Gastrocnemius medialis (tissue), 4 donors: ENCODE results near the gene ASTN2. TPM values are rescaled to one million over a fixed set of nuclear protein-coding genes. Genes with fewer than 3 reads are reported as not detected.

Experiments
- ATAC-seq, 2 donors: fragments of 150-250 bp; one replicate each; pipeline ENCODE4 v1.9.1; 2016
- DNase-seq, 2 donors: peaks; one replicate each; pipeline ENCODE4 v3.0.0-alpha.2; 2019
- H3K27ac ChIP-seq, 4 donors: fragments of 200-600 bp; sonication (generic); 1 replicate in 1 of 4; 2 replicates in 3 of 4; pipeline ENCODE4 v1.5.1; 2016 to 2018; ENCODE audit warnings: mild to moderate bottlenecking in 2 of 4, moderate library complexity in 1 of 4
- H3K27me3 ChIP-seq, 3 donors: fragments of 200-600 bp; sonication (generic) in 2 of 3; 1 replicate in 1 of 3; 2 replicates in 2 of 3; pipeline versions ENCODE4 v1.5.1 to v1.6.0; 2016 to 2019; ENCODE audit warnings: mild to moderate bottlenecking in 1 of 3, moderate library complexity in 1 of 3
- H3K36me3 ChIP-seq, 2 donors: fragments of 200-600 bp; sonication (generic) in 1 of 2; one replicate each; pipeline ENCODE4 v1.5.1; 2017 to 2018
- H3K4me1 ChIP-seq, 2 donors: fragments of 200-600 bp; sonication (generic) in 1 of 2; one replicate each; pipeline ENCODE4 v1.5.1; 2016 to 2017; ENCODE audit warnings: mild to moderate bottlenecking in 2 of 2
- H3K4me3 ChIP-seq, 4 donors: fragments of 200-600 bp; sonication (generic) in 3 of 4; 1 replicate in 1 of 4; 2 replicates in 3 of 4; pipeline ENCODE4 v1.5.1; 2016 to 2019; ENCODE audit warnings: mild to moderate bottlenecking in 2 of 4
- H3K9me3 ChIP-seq, 3 donors: fragments of 200-600 bp; sonication (generic) in 2 of 3; 1 replicate in 1 of 3; 2 replicates in 2 of 3; pipeline ENCODE4 v1.5.1; 2016 to 2019
- CTCF ChIP-seq, 5 experiments: fragments of 450-650 bp in 3 of 5; fragments of 200-600 bp in 2 of 5; sonication (generic) in 2 of 5; IDR thresholded peaks in 4 of 5; conservative IDR thresholded peaks in 1 of 5; 1 replicate in 4 of 5; 2 replicates in 1 of 5; pipeline ENCODE4 v1.5.1; 2016 to 2019; ENCODE audit warnings: antibody characterized with exemption in 5 of 5, mild to moderate bottlenecking in 3 of 5, moderate library complexity in 3 of 5
- POLR2A ChIP-seq, 2 donors: fragments of 450-650 bp; IDR thresholded peaks; one replicate each; pipeline ENCODE4 v1.6.1; 2017; ENCODE audit warnings: antibody characterized with exemption in 2 of 2, mild to moderate bottlenecking in 2 of 2, moderate library complexity in 2 of 2
- in situ Hi-C, 4 donors: fragments of 200-750 bp; cut with MboI; loops; one replicate each; pipeline versions ENCODE4 v1.15.0 to v1.8.0; 2017; ENCODE audit warnings: low sequenced_read_pairs in 4 of 4
- intact Hi-C: fragments of 100-400 bp; cut with DNase I; formaldehyde crosslinking; loops from one replicate; pipeline ENCODE4 v1.15.1; 2023; ENCODE audit warnings: low total_unique reads
- total RNA-seq, 4 donors: library from RNA; depleted of rRNA; stranded (reverse); fragments of >200 nt; gene quantifications; one replicate each; pipeline versions ENCODE4 v1.1.0 to v1.2.3, GENCODE V29; 2016

The ASTN2 gene
- total RNA-seq, 4 donors from 2014 or later, result 2.5 to 4.6 (median 3.7) TPM

- ATAC-seq (no peak), DNase-seq (no peak)
- intact Hi-C loops (no loop called here), in situ Hi-C loops (loop anchor here in 3 of 4 donors (5.0 to 25.0 kb wide), 5 partner anchors 104 to 974 kb away; no protein-coding TSS in a partner anchor)
- no peak overlapping the region for H3K27ac ChIP-seq
- H3K36me3 ChIP-seq, result no peaks in the 10 kb centered on the region
- no peaks in the 10 kb centered on the region for H3K27me3 ChIP-seq
- H3K4me3 ChIP-seq, result no peak overlapping the region
- TF ChIP-seq POLR2A (IDR thresholded peaks at IDR 0.05) (no peak), CTCF (IDR thresholded peaks at IDR 0.05 in 4 of 5, conservative IDR thresholded peaks at IDR 0.05 in 1 of 5) (no peak)
- H3K9me3 ChIP-seq, result no peaks in the 10 kb centered on the region
- peaks cover 3 to 5% of the 10 kb centered on the region in 2 donors for H3K4me1 ChIP-seq
These were observed 848.9 kb downstream of the ASTN2 start for GRCh38 chr9:116565986-116566385.

GRCh38 chr9:116564266-116564793 lies 850.5 kb downstream of the ASTN2 start:
- in situ Hi-C loops (loop anchor here in 2 of 4 donors (10.0 to 25.0 kb wide), 4 partner anchors 102 to 970 kb away; no protein-coding TSS in a partner anchor), intact Hi-C loops (no loop called here)
- no peak for TF ChIP-seq CTCF (IDR thresholded peaks at IDR 0.05 in 4 of 5, conservative IDR thresholded peaks at IDR 0.05 in 1 of 5)
- no peak for TF ChIP-seq POLR2A (IDR thresholded peaks at IDR 0.05)
- Histone ChIP-seq H3K4me1 (peaks cover 3 to 5% of the 10 kb centered on the region in 2 donors), H3K36me3 (no peaks in the 10 kb centered on the region), H3K9me3 (no peaks in the 10 kb centered on the region), H3K4me3 (no peak overlapping the region), H3K27ac (no peak overlapping the region), H3K27me3 (no peaks in the 10 kb centered on the region)
- ATAC-seq (no peak), DNase-seq (no peak)

GRCh38 chr9:116558818-116559540 lies 855.9 kb downstream of the ASTN2 start:
- no peak for TF ChIP-seq POLR2A (IDR thresholded peaks at IDR 0.05)
- TF ChIP-seq CTCF (IDR thresholded peaks at IDR 0.05 in 4 of 5, conservative IDR thresholded peaks at IDR 0.05 in 1 of 5), result no peak
- H3K27ac ChIP-seq, result no peak overlapping the region
- DNase-seq, result no peak
- intact Hi-C loops (no loop called here), in situ Hi-C loops (loop anchor here in 2 of 4 donors (25.0 kb wide), 3 partner anchors 97 to 672 kb away; no protein-coding TSS in a partner anchor)
- H3K27me3 ChIP-seq, result no peaks in the 10 kb centered on the region
- no peaks in the 10 kb centered on the region for H3K9me3 ChIP-seq
- peaks cover 0 to 2% of the 10 kb centered on the region in 2 donors for H3K4me1 ChIP-seq
- no peak overlapping the region for H3K4me3 ChIP-seq
- no peaks in the 10 kb centered on the region for H3K36me3 ChIP-seq
- no peak for ATAC-seq

GRCh38 chr9:116558035-116558434 lies 856.8 kb downstream of the ASTN2 start:
- Histone ChIP-seq H3K9me3 (no peaks in the 10 kb centered on the region), H3K4me1 (peaks cover 0 to 2% of the 10 kb centered on the region in 2 donors), H3K27me3 (no peaks in the 10 kb centered on the region), H3K4me3 (no peak overlapping the region), H3K36me3 (no peaks in the 10 kb centered on the region), H3K27ac (no peak overlapping the region)
- no peak for ATAC-seq
- DNase-seq, result no peak
- in situ Hi-C loops, result loop anchor here in 2 of 4 donors (25.0 kb wide), 3 partner anchors 96 to 671 kb away; no protein-coding TSS in a partner anchor
- intact Hi-C loops, result no loop called here
- TF ChIP-seq POLR2A (IDR thresholded peaks at IDR 0.05), result no peak
- TF ChIP-seq CTCF (IDR thresholded peaks at IDR 0.05 in 4 of 5, conservative IDR thresholded peaks at IDR 0.05 in 1 of 5), result no peak
